ENCODE measurements around the gene DAGLA. TPM values are rescaled to one million over a fixed set of nuclear protein-coding genes. Genes with fewer than 3 reads are reported as not detected.

The DAGLA gene
- total RNA-seq, 4 donors from 2014 or later: 0.29 to 5.4 (median 1.9) TPM

GRCh38 chr11:61726775-61727174 is 46.6 kb downstream of the DAGLA start:
- Histone ChIP-seq H3K4me1 (no peaks in the 10 kb centered on the region), H3K4me3 (no peak overlapping the region), H3K27ac (peak overlapping the region; percentile 56 to 62), H3K36me3 (no peaks in the 10 kb centered on the region), H3K27me3 (no peaks in the 10 kb centered on the region), H3K9me3 (no peaks in the 10 kb centered on the region)
- DNase-seq: no peak
- no peak for TF ChIP-seq CTCF (IDR thresholded peaks at IDR 0.05)
- no peak for TF ChIP-seq POLR2A (IDR thresholded peaks at IDR 0.05)
- intact Hi-C loops (cut with DNase I; ENCODE audit: low total_unique reads): loop anchor here (5.0 kb wide), 1 partner anchor 44 kb away; the partner anchor contains the start of gene DAGLA

GRCh38 chr11:61727401-61727811 is 47.2 kb downstream of the DAGLA start:
- H3K27ac ChIP-seq: no peak overlapping the region
- H3K4me1 ChIP-seq: no peaks in the 10 kb centered on the region
- no peaks in the 10 kb centered on the region for H3K9me3 ChIP-seq
- intact Hi-C loops (cut with DNase I; ENCODE audit: low total_unique reads): loop anchor here (5.0 kb wide), 1 partner anchor 45 kb away; the partner anchor contains the start of gene DAGLA
- H3K36me3 ChIP-seq: no peaks in the 10 kb centered on the region
- TF ChIP-seq POLR2A (IDR thresholded peaks at IDR 0.05): no peak
- no peak for TF ChIP-seq CTCF (IDR thresholded peaks at IDR 0.05)
- H3K27me3 ChIP-seq: no peaks in the 10 kb centered on the region
- no peak overlapping the region for H3K4me3 ChIP-seq
- DNase-seq: no peak

GRCh38 chr11:61728066-61728939 is 48.1 kb downstream of the DAGLA start:
- H3K4me1 ChIP-seq: no peaks in the 10 kb centered on the region
- no peak overlapping the region for H3K27ac ChIP-seq
- no peak for DNase-seq
- no peaks in the 10 kb centered on the region for H3K9me3 ChIP-seq
- no peaks in the 10 kb centered on the region for H3K36me3 ChIP-seq
- H3K27me3 ChIP-seq: no peaks in the 10 kb centered on the region
- no peak for TF ChIP-seq CTCF (IDR thresholded peaks at IDR 0.05)
- TF ChIP-seq POLR2A (IDR thresholded peaks at IDR 0.05): no peak
- intact Hi-C loops (cut with DNase I; ENCODE audit: low total_unique reads): loop anchor here (5.0 kb wide), 1 partner anchor 46 kb away; the partner anchor contains the start of gene DAGLA
- H3K4me3 ChIP-seq: no peak overlapping the region

- no peaks in the 10 kb centered on the region for H3K9me3 ChIP-seq
- no peaks in the 10 kb centered on the region for H3K27me3 ChIP-seq
- no peaks in the 10 kb centered on the region for H3K36me3 ChIP-seq
- no peak for DNase-seq
- no peak overlapping the region for H3K27ac ChIP-seq
- no peaks in the 10 kb centered on the region for H3K4me1 ChIP-seq
- intact Hi-C loops (cut with DNase I; ENCODE audit: low total_unique reads): loop anchor here (5.0 kb wide), 1 partner anchor 47 kb away; the partner anchor contains the start of gene DAGLA
- TF ChIP-seq CTCF (IDR thresholded peaks at IDR 0.05): no peak
- no peak for TF ChIP-seq POLR2A (IDR thresholded peaks at IDR 0.05)
- H3K4me3 ChIP-seq: no peak overlapping the region
Observed at GRCh38 chr11:61728940-61729219, 48.7 kb downstream of the DAGLA start.

- DNase-seq: no peak
- intact Hi-C loops (cut with DNase I; ENCODE audit: low total_unique reads): no loop called here
- Histone ChIP-seq H3K27ac (no peak overlapping the region), H3K36me3 (no peaks in the 10 kb centered on the region), H3K9me3 (no peaks in the 10 kb centered on the region), H3K4me3 (no peak overlapping the region), H3K27me3 (no peaks in the 10 kb centered on the region), H3K4me1 (no peaks in the 10 kb centered on the region)
- TF ChIP-seq CTCF (IDR thresholded peaks at IDR 0.05) (no peak), POLR2A (IDR thresholded peaks at IDR 0.05) (no peak)
Observed at GRCh38 chr11:61730240-61730994, 50.2 kb downstream of the DAGLA start.

All from uterus (tissue), 4 donors.